ENCODE data around the gene FBRS.
"Not testable (repeated sequence)": the region's sequence is repeated elsewhere in the genome, so short reads cannot be mapped to it uniquely, and the experiment has no call there.

The FBRS gene

GRCh38 chr16:30657866-30658730 lies at the start of gene FBRS:
FBRS (plus strand) TSS chr16:30658431; CDS start chr16:30659519, 1,088 bp downstream.
- DNase-seq (ENCODE audit: low read depth) = peak; percentile 100

- DNase-seq (ENCODE audit: low read depth) = no peak
Observed at GRCh38 chr16:30609002-30609925, 49.0 kb upstream of the FBRS start.

GRCh38 chr16:30609926-30610839 lies 48.0 kb upstream of the FBRS start, which contains the start of gene ZNF689:
ZNF689 (minus strand) TSS chr16:30610389; CDS start chr16:30610041, 348 bp downstream.
- DNase-seq (ENCODE audit: low read depth) = peak; percentile 88

- DNase-seq (ENCODE audit: low read depth) = peak; percentile 59
Observed at GRCh38 chr16:30615358-30616091, 42.7 kb upstream of the FBRS start.

GRCh38 chr16:30619202-30619601 lies 39.0 kb upstream of the FBRS start:
- no peak for DNase-seq (ENCODE audit: low read depth)

- no peak for DNase-seq (ENCODE audit: low read depth)
Observed at GRCh38 chr16:30619638-30620037, 38.6 kb upstream of the FBRS start.

- DNase-seq (ENCODE audit: low read depth) = no peak
Observed at GRCh38 chr16:30620169-30620568, 38.1 kb upstream of the FBRS start.

GRCh38 chr16:30621765-30622164 lies 36.5 kb upstream of the FBRS start:
- no peak for DNase-seq (ENCODE audit: low read depth)

GRCh38 chr16:30622455-30623032 lies 35.7 kb upstream of the FBRS start:
- no peak for DNase-seq (ENCODE audit: low read depth)

- DNase-seq (ENCODE audit: low read depth) = no peak
Observed at GRCh38 chr16:30623536-30624283, 34.5 kb upstream of the FBRS start.

- DNase-seq (ENCODE audit: low read depth) = no peak
Observed at GRCh38 chr16:30626236-30626635, 32.0 kb upstream of the FBRS start.

- peak; percentile 90 for DNase-seq (ENCODE audit: low read depth)
Observed at GRCh38 chr16:30628628-30629540, 29.3 kb upstream of the FBRS start.

- not testable (repeated sequence) for DNase-seq (ENCODE audit: low read depth)
Observed at GRCh38 chr16:30632454-30632853, 25.8 kb upstream of the FBRS start.

- DNase-seq (ENCODE audit: low read depth) = no peak
Observed at GRCh38 chr16:30633526-30633925, 24.7 kb upstream of the FBRS start.

GRCh38 chr16:30636599-30636998 lies 21.6 kb upstream of the FBRS start:
- no peak for DNase-seq (ENCODE audit: low read depth)

GRCh38 chr16:30637139-30637538 lies 21.1 kb upstream of the FBRS start:
- DNase-seq (ENCODE audit: low read depth) = not testable (repeated sequence)

GRCh38 chr16:30637944-30638343 lies 20.3 kb upstream of the FBRS start:
- DNase-seq (ENCODE audit: low read depth) = no peak

- no peak for DNase-seq (ENCODE audit: low read depth)
Observed at GRCh38 chr16:30641378-30641982, 16.8 kb upstream of the FBRS start.

Measured in stimulated activated CD8-positive, alpha-beta memory T cell treated with anti-CD3 and anti-CD28 coated beads, Interleukin-7, amount 100 ng/mL, for 24 hours (primary cell).